ENCODE data around the gene ZHX3.

DNA sequence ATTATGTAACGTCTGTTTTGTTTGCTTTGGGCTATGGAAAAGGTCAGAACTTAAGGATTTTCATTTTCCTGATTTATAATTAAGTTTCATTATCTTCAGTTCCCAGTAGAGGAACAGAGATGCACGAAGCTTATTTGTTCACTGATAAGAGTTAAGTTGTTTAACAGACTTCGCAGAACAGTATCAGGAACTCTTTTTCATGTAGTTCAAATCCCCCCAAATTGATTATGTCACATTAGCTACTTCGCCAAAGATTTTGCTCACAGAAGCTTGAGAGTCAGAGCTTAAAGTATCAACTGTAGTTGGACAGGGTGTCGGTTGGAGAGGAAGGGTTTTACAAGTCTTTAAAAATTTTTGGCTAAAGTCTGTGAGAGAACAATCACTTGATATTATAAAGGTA, 43.4 kb downstream of the ZHX3 start:
- TF ChIP-seq POLR2A (IDR thresholded peaks at IDR 0.05; ENCODE audit: low read depth, low read length), result no peak
- TF ChIP-seq TAF1 (IDR thresholded peaks at IDR 0.05; ENCODE audit: low read depth, low read length), result no peak

All from GM12891 (cell line).